Panc1 (cell line): ENCODE data around the gene OLFML2B. TPM values are rescaled to one million over a fixed set of nuclear protein-coding genes. Genes with fewer than 3 reads are reported as not detected.

Source experiments
- ATAC-seq: fragments of 200-7000 bp; cut with Tn5 transposase; 2 replicates; pipeline ENCODE4 v1.9.1; 2020; ENCODE audit warnings: mild to moderate bottlenecking, moderate library complexity
- BruUV-seq: library from RNA; stranded (reverse); fragments of 400-500 nt; replicated peaks from 2 replicates; lab custom pipeline; 2021; lab: Mats Ljungman, UMichigan
- CTCF ChIA-PET: fragments of 300-600 bp; sonication (Branson Sonifier 250); formaldehyde crosslinking; loops from one replicate; lab custom pipeline; 2022; ENCODE audit warnings: antibody characterized with exemption; lab: Charles Lee
- POLR2A ChIA-PET: fragments of 300-600 bp; sonication (Branson Sonifier 250); formaldehyde crosslinking; loops from one replicate; lab custom pipeline; 2022; ENCODE audit warnings: antibody characterized with exemption; lab: Charles Lee
- DNase-seq: peaks from one replicate; pipeline ENCODE4 v3.0.0-alpha.2; 2010; ENCODE audit warnings: low read depth, low spot score
- H3K27ac ChIP-seq: 2 replicates; pipeline ENCODE4 v1.5.1; 2011; ENCODE audit warnings: mild to moderate bottlenecking, low read length, inconsistent platforms
- H3K27me3 ChIP-seq: fragments of 200-500 bp; sonication (Bioruptor generic); 2 replicates; pipeline ENCODE4 v1.6.0; 2014; ENCODE audit warnings: low read length, inconsistent platforms; ENCODE audit not compliant: control insufficient read depth, insufficient read depth
- H3K36me3 ChIP-seq: fragments of 200-500 bp; sonication (Bioruptor generic); 2 replicates; pipeline ENCODE4 v1.5.1; 2014; ENCODE audit warnings: inconsistent platforms, mild to moderate bottlenecking, low read length, moderate library complexity; ENCODE audit not compliant: control insufficient read depth, insufficient read depth
- H3K4me1 ChIP-seq: 2 replicates; pipeline ENCODE4 v1.5.1; 2011; ENCODE audit warnings: inconsistent platforms, mild to moderate bottlenecking, low read length, moderate library complexity; ENCODE audit not compliant: control insufficient read depth, insufficient read depth
- H3K4me3 ChIP-seq, 2 experiments: 2 replicates each; pipeline ENCODE4 v1.5.1; 2011 to 2012; ENCODE audit warnings: low read depth in 2 of 2, low read length in 2 of 2, mild to moderate bottlenecking in 2 of 2, inconsistent platforms in 1 of 2, moderate library complexity in 1 of 2
- H3K9me3 ChIP-seq: fragments of 200-500 bp; sonication (Bioruptor generic); 2 replicates; pipeline ENCODE4 v1.5.1; 2014; ENCODE audit warnings: low read depth, mild to moderate bottlenecking, inconsistent platforms, low read length, moderate library complexity; ENCODE audit not compliant: control insufficient read depth, insufficient read depth
- POLR2AphosphoS5 ChIP-seq: IDR thresholded peaks from 2 replicates; pipeline ENCODE4 v1.6.1; 2012; ENCODE audit warnings: mild to moderate bottlenecking, low read depth, low read length, moderate library complexity
- SIN3A ChIP-seq: IDR thresholded peaks from 2 replicates; pipeline ENCODE4 v1.6.1; 2012; ENCODE audit warnings: low read depth, mild to moderate bottlenecking, low read length, moderate library complexity, borderline replicate concordance; ENCODE audit not compliant: insufficient read depth
- TCF7L2 ChIP-seq: IDR thresholded peaks from 2 replicates; pipeline ENCODE4 v1.6.1; 2011; ENCODE audit warnings: mild to moderate bottlenecking, low read depth, low read length, inconsistent platforms
- in situ Hi-C: cut with HindIII; loops from 2 replicates; pipeline ENCODE4 v1.10.0; 2016; ENCODE audit warnings: low sequenced_read_pairs, low pct_unique_long_range_greater_than_20kb
- intact Hi-C: fragments of 100-400 bp; cut with micrococcal nuclease; formaldehyde crosslinking; loops from one replicate; pipeline ENCODE4 v1.10.0; 2022; ENCODE audit not compliant: unreplicated experiment
- total RNA-seq: library from RNA; stranded (reverse); gene quantifications from one replicate; pipeline ENCODE4 v1.2.1, GENCODE V29; 2021; ENCODE audit not compliant: unreplicated experiment
- TF ChIP-seq, protein P1 (sequence below), 2 experiments: IDR thresholded peaks; 2 replicates each; pipeline ENCODE4 v1.6.1; 2011 to 2012; ENCODE audit warnings: low read depth in 2 of 2, control low read depth in 1 of 2, low read length in 1 of 2, mild to moderate bottlenecking in 1 of 2, moderate library complexity in 1 of 2; ENCODE audit not compliant: insufficient read depth in 1 of 2
- TF ChIP-seq, protein P2 (sequence below): fragments of 450-650 bp; IDR thresholded peaks from 2 replicates; pipeline ENCODE4 v1.5.1; 2017; ENCODE audit warnings: mild to moderate bottlenecking

OLFML2B gene
- total RNA-seq, 1 experiment from 2014 or later = 1.5 TPM

DNA sequence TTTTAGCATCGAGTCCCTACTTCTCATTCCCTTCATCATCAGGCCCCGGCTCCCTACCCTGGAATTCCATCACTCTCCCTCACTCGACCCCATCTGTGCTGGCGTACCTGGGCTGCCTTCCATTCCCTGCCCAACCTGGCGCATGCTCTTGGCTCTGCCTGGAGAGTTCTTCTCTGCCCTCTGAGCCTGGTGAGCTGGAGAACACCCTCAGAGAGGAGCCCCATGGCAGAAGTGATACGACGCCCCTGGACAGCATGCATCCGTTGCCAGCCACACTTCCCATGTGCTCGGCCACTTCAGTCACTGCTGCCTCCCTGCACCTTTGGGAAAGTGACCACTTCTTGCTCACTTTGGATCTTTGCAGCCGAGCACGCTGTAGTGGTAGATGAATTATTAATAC, 30.1 kb downstream of the OLFML2B start:
- H3K4me3 ChIP-seq = no peak overlapping the region
- H3K27ac ChIP-seq = no peak overlapping the region
- BruUV-seq = no TSS peak
- no peaks in the 10 kb centered on the region for H3K36me3 ChIP-seq
- in situ Hi-C loops (no loop called here), intact Hi-C loops (no loop called here)
- peaks cover 3% of the 10 kb centered on the region; the same call in 1 of the 2 replicates for H3K4me1 ChIP-seq
- TF ChIP-seq POLR2AphosphoS5 (no peak), TCF7L2 (no peak), SIN3A (no peak)
- TF ChIP-seq, protein P1, sequence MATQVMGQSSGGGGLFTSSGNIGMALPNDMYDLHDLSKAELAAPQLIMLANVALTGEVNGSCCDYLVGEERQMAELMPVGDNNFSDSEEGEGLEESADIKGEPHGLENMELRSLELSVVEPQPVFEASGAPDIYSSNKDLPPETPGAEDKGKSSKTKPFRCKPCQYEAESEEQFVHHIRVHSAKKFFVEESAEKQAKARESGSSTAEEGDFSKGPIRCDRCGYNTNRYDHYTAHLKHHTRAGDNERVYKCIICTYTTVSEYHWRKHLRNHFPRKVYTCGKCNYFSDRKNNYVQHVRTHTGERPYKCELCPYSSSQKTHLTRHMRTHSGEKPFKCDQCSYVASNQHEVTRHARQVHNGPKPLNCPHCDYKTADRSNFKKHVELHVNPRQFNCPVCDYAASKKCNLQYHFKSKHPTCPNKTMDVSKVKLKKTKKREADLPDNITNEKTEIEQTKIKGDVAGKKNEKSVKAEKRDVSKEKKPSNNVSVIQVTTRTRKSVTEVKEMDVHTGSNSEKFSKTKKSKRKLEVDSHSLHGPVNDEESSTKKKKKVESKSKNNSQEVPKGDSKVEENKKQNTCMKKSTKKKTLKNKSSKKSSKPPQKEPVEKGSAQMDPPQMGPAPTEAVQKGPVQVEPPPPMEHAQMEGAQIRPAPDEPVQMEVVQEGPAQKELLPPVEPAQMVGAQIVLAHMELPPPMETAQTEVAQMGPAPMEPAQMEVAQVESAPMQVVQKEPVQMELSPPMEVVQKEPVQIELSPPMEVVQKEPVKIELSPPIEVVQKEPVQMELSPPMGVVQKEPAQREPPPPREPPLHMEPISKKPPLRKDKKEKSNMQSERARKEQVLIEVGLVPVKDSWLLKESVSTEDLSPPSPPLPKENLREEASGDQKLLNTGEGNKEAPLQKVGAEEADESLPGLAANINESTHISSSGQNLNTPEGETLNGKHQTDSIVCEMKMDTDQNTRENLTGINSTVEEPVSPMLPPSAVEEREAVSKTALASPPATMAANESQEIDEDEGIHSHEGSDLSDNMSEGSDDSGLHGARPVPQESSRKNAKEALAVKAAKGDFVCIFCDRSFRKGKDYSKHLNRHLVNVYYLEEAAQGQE (IDR thresholded peaks at IDR 0.05; ENCODE audit: insufficient read depth in 1 of 2, low read depth in 2 of 2, low read length in 1 of 2) = no peak
- TF ChIP-seq, protein P2, sequence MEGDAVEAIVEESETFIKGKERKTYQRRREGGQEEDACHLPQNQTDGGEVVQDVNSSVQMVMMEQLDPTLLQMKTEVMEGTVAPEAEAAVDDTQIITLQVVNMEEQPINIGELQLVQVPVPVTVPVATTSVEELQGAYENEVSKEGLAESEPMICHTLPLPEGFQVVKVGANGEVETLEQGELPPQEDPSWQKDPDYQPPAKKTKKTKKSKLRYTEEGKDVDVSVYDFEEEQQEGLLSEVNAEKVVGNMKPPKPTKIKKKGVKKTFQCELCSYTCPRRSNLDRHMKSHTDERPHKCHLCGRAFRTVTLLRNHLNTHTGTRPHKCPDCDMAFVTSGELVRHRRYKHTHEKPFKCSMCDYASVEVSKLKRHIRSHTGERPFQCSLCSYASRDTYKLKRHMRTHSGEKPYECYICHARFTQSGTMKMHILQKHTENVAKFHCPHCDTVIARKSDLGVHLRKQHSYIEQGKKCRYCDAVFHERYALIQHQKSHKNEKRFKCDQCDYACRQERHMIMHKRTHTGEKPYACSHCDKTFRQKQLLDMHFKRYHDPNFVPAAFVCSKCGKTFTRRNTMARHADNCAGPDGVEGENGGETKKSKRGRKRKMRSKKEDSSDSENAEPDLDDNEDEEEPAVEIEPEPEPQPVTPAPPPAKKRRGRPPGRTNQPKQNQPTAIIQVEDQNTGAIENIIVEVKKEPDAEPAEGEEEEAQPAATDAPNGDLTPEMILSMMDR = no peak
- ChIA-PET POLR2A (no interaction called here), CTCF (no interaction called here)
- H3K9me3 ChIP-seq = no peaks in the 10 kb centered on the region
- DNase-seq = no peak
- no peak for ATAC-seq
- no peaks in the 10 kb centered on the region; the same call in 1 of the 2 replicates for H3K27me3 ChIP-seq

DNA sequence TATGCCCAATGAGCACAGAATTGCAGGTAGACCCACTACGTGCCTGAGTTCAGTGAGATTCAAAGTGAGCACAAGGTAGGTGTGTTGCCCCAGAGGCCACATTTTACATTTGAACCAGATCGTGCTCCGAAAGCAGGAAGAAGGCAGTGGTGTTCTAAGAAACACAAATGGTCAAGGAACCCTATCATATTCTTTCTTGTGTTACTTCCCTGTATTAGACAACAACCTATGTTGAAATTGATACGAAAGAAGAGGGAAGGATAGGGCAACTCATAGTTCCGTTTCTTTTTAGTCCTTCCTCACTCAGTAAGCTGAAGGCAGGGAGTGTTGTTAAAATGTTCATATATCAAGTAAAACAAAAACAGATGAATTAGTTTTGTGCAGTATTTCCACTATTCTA, 33.9 kb downstream of the OLFML2B start:
- ATAC-seq (no peak), DNase-seq (no peak)
- H3K4me1 ChIP-seq = no peaks in the 10 kb centered on the region
- no peaks in the 10 kb centered on the region; the same call in 1 of the 2 replicates for H3K9me3 ChIP-seq
- H3K36me3 ChIP-seq = no peaks in the 10 kb centered on the region
- peaks cover 2% of the 10 kb centered on the region; the same call in 1 of the 2 replicates for H3K27me3 ChIP-seq
- no peak overlapping the region for H3K4me3 ChIP-seq
- in situ Hi-C loops (no loop called here), intact Hi-C loops (no loop called here)
- no peak overlapping the region for H3K27ac ChIP-seq
- CTCF ChIA-PET = no interaction called here
- TF ChIP-seq SIN3A (no peak), POLR2AphosphoS5 (no peak), TCF7L2 (no peak)
- TF ChIP-seq, protein P1 (IDR thresholded peaks at IDR 0.05; ENCODE audit: insufficient read depth in 1 of 2, low read depth in 2 of 2, low read length in 1 of 2) = no peak
- TF ChIP-seq, protein P2 = no peak
- no TSS peak for BruUV-seq
- POLR2A ChIA-PET = no interaction called here
